Measurements from ENCODE around the gene SMAD3.

Gene SMAD3

GRCh38 chr15:67181221-67181639, 115.8 kb downstream of the SMAD3 start:
- TF ChIP-seq, protein P1, sequence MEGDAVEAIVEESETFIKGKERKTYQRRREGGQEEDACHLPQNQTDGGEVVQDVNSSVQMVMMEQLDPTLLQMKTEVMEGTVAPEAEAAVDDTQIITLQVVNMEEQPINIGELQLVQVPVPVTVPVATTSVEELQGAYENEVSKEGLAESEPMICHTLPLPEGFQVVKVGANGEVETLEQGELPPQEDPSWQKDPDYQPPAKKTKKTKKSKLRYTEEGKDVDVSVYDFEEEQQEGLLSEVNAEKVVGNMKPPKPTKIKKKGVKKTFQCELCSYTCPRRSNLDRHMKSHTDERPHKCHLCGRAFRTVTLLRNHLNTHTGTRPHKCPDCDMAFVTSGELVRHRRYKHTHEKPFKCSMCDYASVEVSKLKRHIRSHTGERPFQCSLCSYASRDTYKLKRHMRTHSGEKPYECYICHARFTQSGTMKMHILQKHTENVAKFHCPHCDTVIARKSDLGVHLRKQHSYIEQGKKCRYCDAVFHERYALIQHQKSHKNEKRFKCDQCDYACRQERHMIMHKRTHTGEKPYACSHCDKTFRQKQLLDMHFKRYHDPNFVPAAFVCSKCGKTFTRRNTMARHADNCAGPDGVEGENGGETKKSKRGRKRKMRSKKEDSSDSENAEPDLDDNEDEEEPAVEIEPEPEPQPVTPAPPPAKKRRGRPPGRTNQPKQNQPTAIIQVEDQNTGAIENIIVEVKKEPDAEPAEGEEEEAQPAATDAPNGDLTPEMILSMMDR (conservative IDR thresholded peaks at IDR 0.05; ENCODE audit: low read length) = no peak
- H3K4me3 ChIP-seq (ENCODE audit: low read length) = no peak overlapping the region
- DNase-seq (ENCODE audit: low read depth) = no peak

GRCh38 chr15:67183443-67184169, 118.2 kb downstream of the SMAD3 start:
- TF ChIP-seq, protein P1 (conservative IDR thresholded peaks at IDR 0.05; ENCODE audit: low read length) = peak; percentile 9; the same call in 1 of the 2 replicates
- no peak overlapping the region for H3K4me3 ChIP-seq (ENCODE audit: low read length)
- peak; percentile 95 for DNase-seq (ENCODE audit: low read depth)

- TF ChIP-seq, protein P1 (conservative IDR thresholded peaks at IDR 0.05; ENCODE audit: low read length) = no peak
- no peak for DNase-seq (ENCODE audit: low read depth)
- no peak overlapping the region for H3K4me3 ChIP-seq (ENCODE audit: low read length)
These were observed 119.0 kb downstream of the SMAD3 start for GRCh38 chr15:67184208-67184925.

DNA sequence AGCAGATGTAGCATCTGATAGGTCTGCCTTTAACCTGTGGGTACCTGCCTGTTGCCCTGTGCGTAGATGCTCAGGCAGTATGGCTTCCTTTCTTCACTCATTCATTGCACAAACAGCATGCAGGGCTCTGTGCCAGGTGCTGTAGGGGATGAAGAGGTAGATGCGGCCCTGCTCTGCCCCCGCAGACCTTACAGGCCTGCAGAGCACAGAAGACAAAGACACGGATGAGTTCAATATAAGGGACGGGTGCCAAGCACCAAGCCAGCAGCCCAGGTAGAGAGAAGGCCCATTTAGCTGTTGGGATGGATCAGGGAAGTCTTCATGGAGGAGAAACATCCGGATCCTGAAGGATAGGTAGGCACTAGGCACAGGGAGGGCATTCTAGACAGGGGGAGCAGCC, 119.6 kb downstream of the SMAD3 start:
- TF ChIP-seq, protein P1 (conservative IDR thresholded peaks at IDR 0.05; ENCODE audit: low read length) = no peak
- no peak for DNase-seq (ENCODE audit: low read depth)
- no peak overlapping the region for H3K4me3 ChIP-seq (ENCODE audit: low read length)

GRCh38 chr15:67185621-67186225, 120.3 kb downstream of the SMAD3 start:
- TF ChIP-seq, protein P1 (conservative IDR thresholded peaks at IDR 0.05; ENCODE audit: low read length) = no peak
- no peak overlapping the region for H3K4me3 ChIP-seq (ENCODE audit: low read length)
- DNase-seq (ENCODE audit: low read depth) = peak; percentile 76

- peak; percentile 43 for DNase-seq (ENCODE audit: low read depth)
- TF ChIP-seq, protein P1 (conservative IDR thresholded peaks at IDR 0.05; ENCODE audit: low read length) = no peak
- H3K4me3 ChIP-seq (ENCODE audit: low read length) = no peak overlapping the region
These were observed 120.8 kb downstream of the SMAD3 start for GRCh38 chr15:67186226-67186649.
